Measurements from ENCODE around the gene UBL4A.

DNA sequence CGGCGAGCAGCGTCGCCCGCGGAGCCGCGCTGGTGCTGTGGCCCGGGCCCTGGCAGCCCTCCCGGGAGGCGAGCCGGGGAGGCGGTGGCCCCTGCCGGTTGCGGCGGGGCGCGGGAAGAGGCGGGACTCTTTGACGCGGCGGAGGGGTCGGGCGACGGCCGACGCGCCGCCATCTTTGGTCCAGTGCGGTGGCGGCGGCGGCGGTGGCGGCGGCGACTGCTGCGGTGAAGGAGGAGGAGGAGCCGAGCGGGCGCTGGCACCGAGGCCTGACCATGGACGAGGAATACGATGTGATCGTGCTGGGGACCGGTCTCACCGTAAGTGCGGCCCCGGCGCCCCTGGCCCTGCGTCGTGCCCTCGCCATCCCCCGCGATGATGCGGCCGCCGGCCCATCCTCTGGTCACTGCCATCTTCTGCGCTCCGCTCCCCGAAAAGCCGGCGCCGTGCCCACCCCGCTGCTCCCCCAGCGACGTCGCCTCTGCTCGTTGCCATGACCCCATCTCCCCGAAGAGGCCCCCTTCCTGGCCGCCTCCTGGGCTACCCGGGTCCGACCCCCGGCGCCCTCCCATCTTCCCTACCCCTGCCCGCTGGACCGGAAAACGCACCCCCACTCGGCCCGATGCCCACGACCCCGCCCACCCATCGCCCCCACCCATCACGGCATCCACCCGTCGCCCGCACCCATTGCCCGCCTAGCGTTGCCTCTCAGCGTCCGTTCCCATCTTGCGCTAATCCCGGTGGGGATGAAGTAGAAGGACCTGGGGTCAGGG lies 49.2 kb downstream of the UBL4A start, which contains the start of gene GDI1:
- no peak for TF ChIP-seq CTCF (IDR thresholded peaks at IDR 0.05; ENCODE audit: low read length)
- no peak for TF ChIP-seq EZH2 (IDR thresholded peaks at IDR 0.05; ENCODE audit: borderline replicate concordance, low read length)

Measured in OCI-LY1 (cell line).